GM18517 (cell line): Measurements from ENCODE around the gene NEK7.
A peak's percentile ranks its signal among the peaks of the same experiment; 100 is the strongest.
"Not testable (repeated sequence)": the region's sequence is repeated elsewhere in the genome, so short reads cannot be mapped to it uniquely, and the experiment has no call there.

Experiments used
- ATAC-seq: cut with Tn5 transposase; IDR thresholded peaks from one replicate; pipeline ENCODE4 v1.9.1; 2021; ENCODE audit warnings: mild to moderate bottlenecking, moderate library complexity; ENCODE audit not compliant: unreplicated experiment

The NEK7 gene

DNA sequence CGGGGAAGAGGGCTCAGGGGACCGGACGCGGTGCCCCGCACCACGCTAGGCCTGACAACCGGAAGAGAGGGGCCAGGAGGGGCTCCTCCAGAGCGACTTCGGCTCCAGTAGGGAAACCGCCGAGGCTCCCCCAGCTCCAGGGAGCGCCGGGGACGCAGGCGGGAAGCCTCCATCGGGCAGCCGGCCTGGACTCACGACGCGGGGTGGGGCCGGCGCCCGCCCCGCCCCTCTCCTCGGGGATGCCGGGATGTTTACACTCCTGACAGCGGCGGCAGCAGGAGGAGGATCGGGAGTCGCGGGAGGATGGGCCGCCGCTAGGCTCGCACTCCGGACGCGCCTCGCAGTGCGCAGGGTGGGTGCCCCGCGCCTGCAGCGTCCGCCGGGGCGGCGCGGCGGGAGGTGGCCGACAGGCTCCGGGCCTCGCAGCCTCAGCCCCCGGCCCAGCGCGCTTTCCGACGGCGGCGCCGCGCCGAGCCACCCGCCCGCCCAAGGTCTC, at the start of gene NEK7:
Gene NEK7 (plus strand): TSS at position 254 of the 496 bp plus-strand sequence. CDS start 75,583 bp downstream, outside the sequence.
- ATAC-seq = peak; percentile 46

- ATAC-seq = no peak
Measured at GRCh38 chr1:198107091-198107501, 49.7 kb upstream of the NEK7 start.

DNA sequence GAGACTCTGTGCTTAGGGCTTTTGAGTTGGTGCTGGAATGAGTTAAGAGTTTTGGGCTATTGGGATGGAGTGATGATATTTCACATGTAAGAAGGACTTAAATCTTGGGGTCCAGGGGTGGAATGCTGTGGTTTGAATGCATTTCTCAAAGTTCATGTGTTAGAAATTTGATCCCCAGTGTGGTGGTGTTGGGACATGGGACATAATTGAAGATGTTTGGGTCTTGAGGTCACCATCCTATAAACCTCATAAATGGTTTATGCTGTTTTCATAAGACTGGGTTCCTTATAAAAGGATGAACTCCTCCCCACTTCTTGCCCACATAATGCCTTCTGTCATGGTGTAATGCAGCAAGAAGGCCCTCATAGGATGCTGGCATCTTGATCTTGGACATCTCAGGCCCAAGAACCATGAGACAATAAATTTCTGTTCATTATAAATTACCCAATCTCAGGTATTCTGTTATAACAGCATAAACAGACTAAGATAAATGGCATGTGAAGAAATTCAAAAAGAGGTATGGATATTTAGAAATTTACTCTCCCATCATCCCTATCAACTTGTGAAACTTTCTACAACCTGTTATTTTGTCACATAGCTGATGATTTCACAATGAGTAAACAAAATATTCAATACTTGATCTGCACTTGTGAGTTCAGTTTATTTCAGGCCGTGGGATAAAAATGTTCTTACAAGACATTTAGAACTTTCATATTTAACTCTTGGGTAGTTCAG, 48.0 kb upstream of the NEK7 start:
- ATAC-seq = no peak

DNA sequence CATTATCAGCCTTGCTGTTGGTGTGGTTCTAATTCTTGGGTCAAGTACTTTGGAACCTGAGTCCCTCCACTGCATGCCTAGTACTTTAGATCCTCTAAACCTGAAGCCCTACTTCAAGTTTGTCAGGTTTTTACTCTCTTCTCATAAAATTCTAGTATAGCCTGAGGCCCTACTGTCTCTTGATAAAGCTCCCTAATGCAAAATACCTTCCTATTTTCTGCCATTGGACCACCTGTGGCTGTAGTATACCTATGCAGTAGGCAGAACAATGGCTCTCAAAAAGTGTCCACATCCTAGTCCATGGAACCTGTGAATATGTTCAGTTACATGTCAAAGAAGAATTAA, 47.5 kb upstream of the NEK7 start:
- ATAC-seq = no peak

GRCh38 chr1:198113342-198113750, 43.5 kb upstream of the NEK7 start:
- no peak for ATAC-seq

DNA sequence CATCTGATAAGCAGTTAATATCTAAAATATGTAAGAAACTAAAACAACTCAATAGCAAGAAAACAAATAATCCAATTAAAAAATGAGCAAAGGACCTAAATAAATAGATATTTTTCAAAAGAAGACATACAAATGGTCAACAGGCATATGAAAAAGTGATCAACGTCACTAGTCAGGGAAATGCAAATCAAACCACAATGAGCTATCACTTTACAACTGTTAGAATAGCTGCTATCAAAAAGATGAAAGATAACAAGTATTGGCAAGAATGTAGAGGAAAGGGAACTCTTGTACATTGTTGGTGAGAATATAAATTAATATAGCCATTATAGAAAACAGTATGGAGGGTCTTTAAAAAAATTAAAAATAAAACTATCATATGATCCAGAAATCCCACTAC, 40.7 kb upstream of the NEK7 start:
- no peak for ATAC-seq

GRCh38 chr1:198116469-198116868, 40.3 kb upstream of the NEK7 start:
- no peak for ATAC-seq

GRCh38 chr1:198117267-198117666, 39.5 kb upstream of the NEK7 start:
- no peak for ATAC-seq

DNA sequence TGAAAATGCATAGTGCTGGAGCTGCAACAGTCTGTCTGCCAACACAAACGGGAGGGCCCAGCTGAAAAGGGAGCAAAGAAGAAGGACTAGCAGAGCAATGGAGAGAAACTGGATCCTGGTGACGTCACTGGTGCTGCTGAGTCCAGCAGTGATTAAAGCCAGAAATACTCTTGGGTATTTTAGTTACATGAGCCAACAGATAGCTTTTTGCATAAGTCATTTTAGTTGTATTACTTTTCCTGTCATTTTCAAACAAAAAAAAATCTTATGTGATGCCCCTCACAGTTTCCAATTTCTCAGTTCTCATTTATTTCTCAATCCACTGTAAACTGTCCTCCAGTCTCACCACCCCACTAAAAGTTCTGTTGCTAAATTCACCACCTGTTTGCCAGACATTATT, 38.7 kb upstream of the NEK7 start:
- no peak for ATAC-seq

GRCh38 chr1:198119906-198120305, 36.9 kb upstream of the NEK7 start:
- ATAC-seq = no peak

DNA sequence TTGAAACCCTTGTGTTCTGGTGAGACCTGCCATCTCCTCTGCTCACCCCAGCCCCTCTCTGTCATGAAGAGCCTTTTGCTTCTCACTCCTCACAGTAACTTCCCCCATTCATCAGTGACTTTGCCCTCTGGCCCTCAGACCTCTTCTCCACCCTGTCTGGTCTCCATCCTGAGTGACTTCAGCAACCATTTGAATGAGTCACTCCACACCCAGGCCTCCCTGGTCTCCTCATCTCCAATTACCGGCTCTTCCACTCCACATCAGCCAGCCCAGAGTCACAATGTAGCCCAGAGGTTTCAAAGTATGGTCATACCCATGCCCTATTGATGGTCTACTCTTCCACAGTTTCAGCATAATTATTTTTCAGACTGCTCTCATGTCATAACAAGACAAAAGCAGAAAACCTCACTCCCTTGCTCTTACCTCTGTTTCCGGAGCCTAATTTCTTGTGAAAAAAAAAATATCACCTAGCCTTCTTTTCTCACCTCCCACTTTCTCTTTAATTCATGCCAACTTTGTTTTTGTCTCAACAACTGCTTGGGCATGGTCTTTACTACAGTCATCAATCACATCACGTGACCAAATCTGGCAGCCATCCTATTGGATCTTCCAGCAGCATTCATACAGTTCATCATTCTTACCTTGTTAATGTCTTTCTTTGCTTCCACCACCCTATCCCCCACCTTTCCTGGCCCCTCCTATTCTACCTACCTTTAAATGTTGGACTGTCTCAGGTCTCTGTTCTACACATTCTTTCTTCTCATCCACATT, 35.6 kb upstream of the NEK7 start:
- no peak for ATAC-seq

- no peak for ATAC-seq
Measured at GRCh38 chr1:198122693-198123092, 34.1 kb upstream of the NEK7 start.

DNA sequence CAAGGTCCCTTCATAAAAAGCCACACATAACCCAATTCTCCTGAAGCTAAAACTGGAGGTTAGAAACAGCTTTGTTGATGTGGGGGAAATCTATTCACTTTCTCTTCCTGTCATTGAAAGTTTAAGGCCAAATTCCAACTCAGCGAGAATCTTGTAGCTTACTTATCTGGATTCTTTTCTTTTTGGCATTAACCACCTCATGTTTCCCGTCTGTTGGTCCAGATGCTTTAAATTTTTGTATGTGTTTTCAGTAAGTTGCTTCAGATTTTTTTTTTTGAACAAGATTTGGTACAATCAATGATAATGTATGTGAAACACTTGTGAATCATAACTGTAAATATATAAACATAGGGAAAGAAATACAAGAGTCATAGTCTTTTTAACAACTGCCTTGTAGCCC, 33.7 kb upstream of the NEK7 start:
- ATAC-seq = no peak

- ATAC-seq = no peak
Measured at GRCh38 chr1:198124673-198125072, 32.1 kb upstream of the NEK7 start.

GRCh38 chr1:198125995-198126735, 30.6 kb upstream of the NEK7 start:
- no peak for ATAC-seq

DNA sequence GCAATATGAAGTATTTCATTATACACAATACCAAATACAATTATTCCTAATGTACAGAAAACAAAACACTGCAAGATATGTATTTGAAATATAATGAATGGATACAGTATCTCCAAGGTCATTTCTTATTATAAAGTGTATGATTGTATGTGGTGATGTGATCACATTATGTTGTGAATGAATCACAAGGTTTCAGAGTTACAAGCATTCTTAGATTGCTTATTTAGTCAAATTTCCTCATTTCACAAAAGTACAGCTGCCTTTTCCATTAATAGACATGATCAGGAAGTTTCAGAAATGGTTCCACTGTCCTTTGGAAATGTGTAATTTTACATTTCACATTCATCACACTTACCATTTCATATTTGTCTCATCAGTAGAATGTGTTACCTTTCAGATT, 28.3 kb upstream of the NEK7 start:
- ATAC-seq = no peak

GRCh38 chr1:198130053-198130452, 26.7 kb upstream of the NEK7 start:
- not testable (repeated sequence) for ATAC-seq

GRCh38 chr1:198132060-198132781, 24.6 kb upstream of the NEK7 start:
- ATAC-seq = peak; percentile 95

DNA sequence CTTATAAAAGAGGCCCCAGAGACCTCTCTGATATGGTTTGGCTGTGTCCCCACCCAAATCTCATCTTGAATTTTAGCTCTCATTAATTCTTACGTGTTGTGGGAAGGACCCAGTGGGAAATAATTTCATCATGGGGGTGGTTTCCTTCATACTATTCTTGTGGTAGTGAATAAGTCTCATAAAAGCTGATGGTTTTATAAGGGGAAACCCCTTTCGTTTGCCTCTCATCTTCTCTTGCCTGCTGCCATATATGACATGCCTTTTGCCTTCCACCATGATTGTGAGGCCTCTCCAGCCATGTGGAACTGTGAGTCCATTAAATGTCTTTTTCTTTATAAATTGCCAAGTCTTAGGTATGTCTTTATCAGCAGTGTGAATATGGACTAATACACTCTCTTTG, 22.5 kb upstream of the NEK7 start:
- no peak for ATAC-seq

GRCh38 chr1:198135366-198135765, 21.4 kb upstream of the NEK7 start:
- ATAC-seq = no peak
